PC-3 (cell line): ENCODE results near the gene OPRD1.

ENCODE experiments used
- CTCF ChIP-seq: fragments of 300-600 bp; sonication (generic); conservative IDR thresholded peaks from 2 replicates; pipeline ENCODE4 v1.5.1; 2017; ENCODE audit warnings: antibody characterized with exemption, low read depth, mild to moderate bottlenecking, low read length
- EZH2 ChIP-seq: fragments of 300-600 bp; sonication (generic); IDR thresholded peaks from one replicate; pipeline ENCODE4 v1.6.1; 2017; ENCODE audit warnings: antibody characterized with exemption, mild to moderate bottlenecking, low read length; ENCODE audit not compliant: unreplicated experiment
- EZH2phosphoT487 ChIP-seq: fragments of 300-600 bp; sonication (generic); IDR thresholded peaks from 2 replicates; pipeline ENCODE4 v1.6.1; 2018; ENCODE audit warnings: mild to moderate bottlenecking, antibody characterized with exemption, low read length, borderline replicate concordance

GRCh38 chr1:28896609-28896986, 84.6 kb downstream of the OPRD1 start:
- TF ChIP-seq EZH2phosphoT487 (no peak), CTCF (no peak), EZH2 (no peak)
